Activated CD8-positive, alpha-beta T cell treated with anti-CD3 and anti-CD28 coated beads for 36 hours (primary cell): ENCODE results near the gene AKAP11. TPM values are rescaled to one million over a fixed set of nuclear protein-coding genes. Genes with fewer than 3 reads are reported as not detected.

Experiments
- ATAC-seq: fragments of 200-7000 bp; cut with Tn5 transposase; one replicate; pipeline ENCODE4 v1.10.0; 2021; ENCODE audit warnings: mild to moderate bottlenecking, moderate library complexity
- CTCF ChIA-PET: fragments of 350-600 bp; sonication (Branson Sonifier 250); formaldehyde crosslinking; loops from one replicate; lab custom pipeline; 2021; ENCODE audit warnings: antibody characterized with exemption; lab: Charles Lee
- POLR2A ChIA-PET: fragments of 350-600 bp; sonication (Branson Sonifier 250); formaldehyde crosslinking; loops from one replicate; lab custom pipeline; 2021; ENCODE audit warnings: antibody characterized with exemption; lab: Charles Lee
- DNase-seq: peaks from one replicate; pipeline ENCODE4 v3.0.0-alpha.2; 2020
- H3K27ac Mint-ChIP-seq: one replicate; pipeline ENCODE4 v1.8.0; 2021; ENCODE audit warnings: mild to moderate bottlenecking, mixed read lengths
- H3K27me3 Mint-ChIP-seq: one replicate; pipeline ENCODE4 v1.8.0; 2021; ENCODE audit warnings: mixed read lengths
- H3K36me3 Mint-ChIP-seq: one replicate; pipeline ENCODE4 v1.8.0; 2021; ENCODE audit warnings: low read depth, mixed read lengths
- H3K4me1 Mint-ChIP-seq: one replicate; pipeline ENCODE4 v1.8.0; 2021; ENCODE audit warnings: low read depth, mixed read lengths
- H3K4me3 Mint-ChIP-seq: one replicate; pipeline ENCODE4 v1.8.0; 2021; ENCODE audit warnings: mild to moderate bottlenecking, moderate library complexity, mixed read lengths
- H3K9me3 Mint-ChIP-seq: one replicate; pipeline ENCODE4 v1.8.0; 2021; ENCODE audit warnings: mixed read lengths
- intact Hi-C: fragments of 100-400 bp; cut with micrococcal nuclease; formaldehyde crosslinking; loops from one replicate; pipeline ENCODE4 v1.10.0; 2022
- total RNA-seq, 2 experiments: library from RNA; stranded (reverse); gene quantifications; one replicate each; pipeline ENCODE4 v1.2.3, GENCODE V29; 2021
- TF ChIP-seq, protein P1 (sequence below): fragments of 200-600 bp; IDR thresholded peaks from one replicate; pipeline ENCODE4 v1.8.0; 2022; ENCODE audit warnings: antibody characterized with exemption, mild to moderate bottlenecking

Gene AKAP11
- total RNA-seq, 2 experiments from 2014 or later, result 37.0 to 37.5 TPM

DNA sequence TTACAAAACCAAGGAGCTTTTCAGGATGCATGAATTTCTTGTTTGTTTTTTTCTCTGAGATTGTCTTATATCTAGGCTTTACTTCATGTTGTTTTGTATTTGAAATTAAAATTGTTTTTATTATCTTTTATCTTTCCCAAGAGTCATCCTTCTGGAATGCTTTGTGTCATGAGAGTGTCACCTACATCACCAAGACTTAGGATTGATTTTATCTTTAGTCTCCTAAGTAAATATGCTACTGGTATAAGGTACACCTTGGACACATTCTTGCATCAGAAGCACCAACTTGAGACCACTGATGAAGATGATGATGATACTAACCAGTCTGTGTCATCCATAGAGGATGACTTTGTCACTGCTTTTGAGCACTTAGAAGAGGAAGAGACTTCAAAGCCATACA is 26.4 kb downstream of the AKAP11 start:
- Mint-ChIP-seq H3K27ac (no peak overlapping the region), H3K4me3 (no peak overlapping the region), H3K36me3 (peaks cover 70% of the 10 kb centered on the region), H3K9me3 (peaks cover 3% of the 10 kb centered on the region), H3K4me1 (peaks cover 14% of the 10 kb centered on the region), H3K27me3 (no peaks in the 10 kb centered on the region)
- DNase-seq, result no peak
- no peak for ATAC-seq
- intact Hi-C loops, result no loop called here
- POLR2A ChIA-PET, result interaction anchor here (0.8 kb wide), 1 partner anchor 19 kb away, joined by 3 read pairs; no protein-coding TSS in a partner anchor
- CTCF ChIA-PET, result no interaction called here
- TF ChIP-seq, protein P1, sequence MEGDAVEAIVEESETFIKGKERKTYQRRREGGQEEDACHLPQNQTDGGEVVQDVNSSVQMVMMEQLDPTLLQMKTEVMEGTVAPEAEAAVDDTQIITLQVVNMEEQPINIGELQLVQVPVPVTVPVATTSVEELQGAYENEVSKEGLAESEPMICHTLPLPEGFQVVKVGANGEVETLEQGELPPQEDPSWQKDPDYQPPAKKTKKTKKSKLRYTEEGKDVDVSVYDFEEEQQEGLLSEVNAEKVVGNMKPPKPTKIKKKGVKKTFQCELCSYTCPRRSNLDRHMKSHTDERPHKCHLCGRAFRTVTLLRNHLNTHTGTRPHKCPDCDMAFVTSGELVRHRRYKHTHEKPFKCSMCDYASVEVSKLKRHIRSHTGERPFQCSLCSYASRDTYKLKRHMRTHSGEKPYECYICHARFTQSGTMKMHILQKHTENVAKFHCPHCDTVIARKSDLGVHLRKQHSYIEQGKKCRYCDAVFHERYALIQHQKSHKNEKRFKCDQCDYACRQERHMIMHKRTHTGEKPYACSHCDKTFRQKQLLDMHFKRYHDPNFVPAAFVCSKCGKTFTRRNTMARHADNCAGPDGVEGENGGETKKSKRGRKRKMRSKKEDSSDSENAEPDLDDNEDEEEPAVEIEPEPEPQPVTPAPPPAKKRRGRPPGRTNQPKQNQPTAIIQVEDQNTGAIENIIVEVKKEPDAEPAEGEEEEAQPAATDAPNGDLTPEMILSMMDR, result no peak

DNA sequence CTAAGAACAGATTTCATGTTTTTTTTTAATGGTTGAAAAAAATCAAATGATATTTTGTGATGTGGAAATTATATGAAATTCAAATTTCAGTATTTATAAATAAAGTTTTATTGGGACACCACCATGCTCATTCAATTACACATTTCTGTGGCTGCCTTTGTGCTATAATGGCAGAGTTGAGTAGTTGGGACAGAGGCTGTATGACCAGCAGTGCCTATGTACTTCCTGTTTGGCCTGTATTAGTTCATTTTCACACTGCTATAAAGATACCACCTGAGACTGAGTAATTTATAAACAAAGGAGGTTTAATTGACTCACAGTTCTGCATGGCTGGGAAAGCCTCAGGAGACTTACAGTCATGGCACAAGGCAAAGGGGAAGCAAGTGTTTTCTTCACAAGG is 33.6 kb downstream of the AKAP11 start:
- ChIA-PET CTCF (no interaction called here), POLR2A (interaction anchor here (0.7 kb wide), 1 partner anchor 22 kb away, joined by 3 read pairs; no protein-coding TSS in a partner anchor)
- Mint-ChIP-seq H3K27ac (no peak overlapping the region), H3K27me3 (no peaks in the 10 kb centered on the region), H3K4me1 (peaks cover 25% of the 10 kb centered on the region), H3K9me3 (peaks cover 3% of the 10 kb centered on the region), H3K4me3 (no peak overlapping the region), H3K36me3 (peaks cover 84% of the 10 kb centered on the region)
- DNase-seq (no peak), ATAC-seq (peak; percentile 47)
- intact Hi-C loops, result no loop called here
- TF ChIP-seq, protein P1, result no peak

DNA sequence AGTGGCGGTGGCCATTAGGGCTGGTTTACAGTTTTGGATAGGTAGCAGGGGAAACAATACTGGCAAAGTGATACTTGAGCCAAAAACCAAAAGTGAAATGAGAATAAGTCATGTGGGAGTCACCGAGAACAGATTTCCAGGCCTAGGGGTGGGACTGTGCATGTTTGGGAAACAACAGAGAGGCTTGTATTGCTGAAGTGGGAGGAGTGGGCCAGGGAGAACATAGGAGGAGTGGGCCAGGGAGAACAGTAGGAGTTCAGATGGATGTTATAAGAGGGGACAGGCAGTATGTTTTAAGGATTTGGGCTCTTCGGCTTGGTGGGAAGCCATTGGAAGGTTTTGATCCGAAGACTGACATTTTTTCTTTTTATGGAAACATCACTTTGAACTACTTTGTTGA is 35.5 kb downstream of the AKAP11 start:
- H3K27ac Mint-ChIP-seq, result peak overlapping the region; percentile 25

DNA sequence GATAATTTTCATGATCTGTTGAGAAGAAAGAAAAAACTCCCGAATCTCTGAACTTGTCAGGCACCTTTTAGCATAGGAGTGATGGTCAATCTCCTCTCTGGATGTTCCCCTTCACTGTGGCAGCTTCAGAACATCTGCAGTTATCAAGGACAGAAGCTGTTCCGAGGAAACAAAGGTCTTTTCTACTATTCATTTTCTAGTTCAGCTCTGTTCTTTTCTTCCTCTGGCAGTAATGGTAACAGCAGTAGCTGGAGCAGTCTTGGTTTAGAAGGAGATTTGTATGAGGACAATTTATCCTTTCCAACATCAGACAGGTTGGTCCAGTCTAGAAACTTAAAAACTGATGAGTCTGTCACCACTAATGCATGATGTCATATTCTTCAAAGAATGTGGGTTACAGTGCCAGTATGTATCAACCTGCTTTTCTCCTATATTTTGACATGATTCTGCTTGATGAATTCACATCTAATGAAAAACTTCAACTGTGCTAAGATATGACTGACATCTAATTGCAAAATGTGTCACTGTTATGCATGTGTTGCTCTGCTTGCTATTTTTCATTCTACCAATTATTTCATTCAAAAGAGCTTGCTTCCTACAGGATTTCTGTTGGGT is 41.0 kb downstream of the AKAP11 start:
- ChIA-PET POLR2A (no interaction called here), CTCF (interaction anchor here (1.3 to 1.7 kb wide), 3 partner anchors 12 to 282 kb away, joined by 3 to 7 read pairs (median 3); no protein-coding TSS in a partner anchor)
- ATAC-seq (peak; percentile 61), DNase-seq (no peak)
- Mint-ChIP-seq H3K4me3 (no peak overlapping the region), H3K36me3 (peaks cover 51% of the 10 kb centered on the region), H3K4me1 (peaks cover 26% of the 10 kb centered on the region), H3K27me3 (no peaks in the 10 kb centered on the region), H3K27ac (no peak overlapping the region), H3K9me3 (no peaks in the 10 kb centered on the region)
- intact Hi-C loops, result no loop called here
- TF ChIP-seq, protein P1, result no peak

More for the DNA sequence above, 35.5 kb downstream of the AKAP11 start:
- POLR2A ChIA-PET, result no interaction called here
- DNase-seq, result no peak
- no peak overlapping the region for H3K4me3 Mint-ChIP-seq
- peaks cover 76% of the 10 kb centered on the region for H3K36me3 Mint-ChIP-seq
- no peak for ATAC-seq
- no peaks in the 10 kb centered on the region for H3K27me3 Mint-ChIP-seq
- CTCF ChIA-PET, result no interaction called here
- no peaks in the 10 kb centered on the region for H3K9me3 Mint-ChIP-seq
- intact Hi-C loops, result no loop called here
- TF ChIP-seq, protein P1, result no peak
- peaks cover 32% of the 10 kb centered on the region for H3K4me1 Mint-ChIP-seq

DNA sequence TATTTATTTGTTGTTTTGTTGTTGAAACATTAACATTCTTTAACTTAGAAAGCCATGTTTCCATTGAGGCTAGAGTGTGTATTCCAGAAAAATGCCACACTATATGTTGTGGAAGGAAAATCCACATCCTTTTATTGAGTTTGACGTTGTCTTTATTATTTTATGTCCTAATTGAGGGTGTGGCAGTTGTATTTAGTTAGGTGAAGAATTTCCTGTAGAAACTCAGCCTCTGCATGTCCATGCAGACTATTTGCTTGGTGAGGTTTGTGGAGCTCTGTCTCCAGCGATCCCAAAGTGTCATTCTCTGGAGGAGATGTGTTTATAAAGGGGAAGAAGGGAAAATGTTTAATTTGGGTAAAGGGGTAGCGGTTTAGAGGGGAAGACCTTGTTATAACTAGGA is 46.6 kb downstream of the AKAP11 start:
- H3K36me3 Mint-ChIP-seq, result peaks cover 39% of the 10 kb centered on the region
- ChIA-PET POLR2A (interaction anchor here (1.3 kb wide), 1 partner anchor 32 kb away, joined by 4 read pairs; no protein-coding TSS in a partner anchor), CTCF (interaction anchor here (0.9 kb wide), 1 partner anchor 31 kb away, joined by 3 read pairs; no protein-coding TSS in a partner anchor)
- TF ChIP-seq, protein P1, result no peak
- H3K4me1 Mint-ChIP-seq, result peaks cover 29% of the 10 kb centered on the region
- H3K9me3 Mint-ChIP-seq, result no peaks in the 10 kb centered on the region
- intact Hi-C loops, result no loop called here
- no peak for DNase-seq
- peak overlapping the region; percentile 68 for H3K27ac Mint-ChIP-seq
- H3K27me3 Mint-ChIP-seq, result no peaks in the 10 kb centered on the region
- H3K4me3 Mint-ChIP-seq, result no peak overlapping the region
- ATAC-seq, result no peak
